ENCODE measurements around the gene LAMC1.

The LAMC1 gene

DNA sequence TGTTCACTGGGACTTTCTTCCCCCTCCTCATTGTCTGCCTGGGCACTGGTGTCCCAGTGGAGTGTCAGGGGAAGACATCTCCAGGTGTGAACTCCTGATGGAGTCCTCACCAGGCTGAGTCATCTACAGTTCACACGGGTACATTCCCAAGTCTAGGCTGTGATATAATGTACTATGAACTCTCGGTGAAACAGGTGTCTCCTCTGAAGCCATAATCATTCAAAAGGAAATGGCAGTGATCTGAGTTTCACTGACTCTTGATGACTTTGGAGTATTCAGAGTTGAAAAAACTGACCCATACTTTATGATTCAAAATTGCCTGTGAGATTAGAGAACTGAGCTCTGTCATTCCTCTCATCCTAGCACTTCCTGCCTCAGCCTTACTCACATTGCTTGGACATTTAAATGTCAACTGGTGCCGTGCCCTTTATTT, 171.9 kb downstream of the LAMC1 start:
- no peak for FAIRE-seq
- no peak for DNase-seq (ENCODE audit: insufficient read length, low spot score)
- no peak for TF ChIP-seq POU2F2 (IDR thresholded peaks at IDR 0.05; ENCODE audit: low read depth, low read length)
- no peak for TF ChIP-seq PAX5 (IDR thresholded peaks at IDR 0.05; ENCODE audit: insufficient read depth, low read length, severe bottlenecking)
- peak; percentile 48; the same call in 1 of the 2 replicates for TF ChIP-seq SPI1 (IDR thresholded peaks at IDR 0.05; ENCODE audit: low read depth, low read length)
